Measurements from ENCODE around the gene SCYGR3. TPM values are rescaled to one million over a fixed set of nuclear protein-coding genes. Genes with fewer than 3 reads are reported as not detected.

Gene SCYGR3
- total and polyA plus RNA-seq, 2 donors (not counting 3 experiments of a cell fraction or from before 2014, with no cell fraction given), result not detected

- no peaks in the 10 kb centered on the region for H3K4me1 ChIP-seq (ENCODE audit: control insufficient read depth, extremely low read depth, insufficient read depth, low read length)
- CTCF ChIA-PET, result interaction anchor here (5.3 kb wide), 1 partner anchor 111 kb away, joined by 105 read pairs; no protein-coding TSS in a partner anchor
- no peak overlapping the region for H3K9ac ChIP-seq (replicated peaks; ENCODE audit: extremely low read depth, insufficient read depth, low read length)
- DNase-seq (ENCODE audit: low read depth, low spot score) (peak; percentile 44), FAIRE-seq (peak; percentile 8)
- H3K36me3 ChIP-seq (ENCODE audit: control insufficient read depth in 2 of 2, extremely low read depth in 1 of 2, insufficient read depth in 2 of 2, low read length in 2 of 2), result no peaks in the 10 kb centered on the region
- H3K4me3 ChIP-seq (replicated peaks in 1 of 3; ENCODE audit: insufficient read depth in 1 of 3, low read depth in 1 of 3, low read length in 3 of 3), result no peak overlapping the region
- intact Hi-C loops (cut with micrococcal nuclease) (no loop called here), dilution Hi-C loops (cut with MboI; ENCODE audit: extremely low pct_ligation_motif_present, low sequenced_read_pairs) (no loop called here)
- H3K79me2 ChIP-seq (ENCODE audit: control insufficient read depth, insufficient read depth, low read length), result no peaks in the 10 kb centered on the region
- H4K20me1 ChIP-seq (replicated peaks; ENCODE audit: control insufficient read depth, extremely low read depth, insufficient read depth, low read length), result no peaks in the 10 kb centered on the region
- H3K27ac ChIP-seq (ENCODE audit: insufficient read depth, low read depth, low read length), result no peak overlapping the region
- peak; percentile 97 for TF ChIP-seq FOS (IDR thresholded peaks at IDR 0.05; ENCODE audit: borderline replicate concordance, insufficient read depth, low read length)
- peak; percentile 63 for TF ChIP-seq JUN (IDR thresholded peaks at IDR 0.05; ENCODE audit: borderline replicate concordance, insufficient read depth, insufficient read length, low read depth)
- TF ChIP-seq MYC (IDR thresholded peaks at IDR 0.05; ENCODE audit: low read depth, low read length), result no peak
- no peak for TF ChIP-seq EZH2 (IDR thresholded peaks at IDR 0.05; ENCODE audit: borderline replicate concordance, low read depth, low read length, severe bottlenecking)
- TF ChIP-seq CTCF (IDR thresholded peaks at IDR 0.05; ENCODE audit: extremely low read depth in 1 of 2, insufficient read depth in 1 of 2, low read depth in 1 of 2, low read length in 2 of 2), result no peak
- no peak for TF ChIP-seq POLR2A (IDR thresholded peaks at IDR 0.05; ENCODE audit: low read depth, low read length)
- no peak for TF ChIP-seq POLR2AphosphoS5 (IDR thresholded peaks at IDR 0.05; ENCODE audit: insufficient read depth, low read depth, low read length)
- TF ChIP-seq GATA2 (IDR thresholded peaks at IDR 0.05; ENCODE audit: insufficient read depth, insufficient read length, low read depth, low read length), result no peak
- TF ChIP-seq, protein P1, sequence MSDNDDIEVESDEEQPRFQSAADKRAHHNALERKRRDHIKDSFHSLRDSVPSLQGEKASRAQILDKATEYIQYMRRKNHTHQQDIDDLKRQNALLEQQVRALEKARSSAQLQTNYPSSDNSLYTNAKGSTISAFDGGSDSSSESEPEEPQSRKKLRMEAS (IDR thresholded peaks at IDR 0.05; ENCODE audit: insufficient read depth, insufficient read length), result no peak
- peaks cover 0 to 4% of the 10 kb centered on the region in 2 experiments for H3K27me3 ChIP-seq (ENCODE audit: control insufficient read depth in 2 of 2, insufficient read depth in 2 of 2, low read length in 2 of 2)
- BruUV-seq (replicated peaks), result no TSS peak
- H2AFZ ChIP-seq (ENCODE audit: low read depth, low read length), result no peak overlapping the region
- H3K4me2 ChIP-seq (ENCODE audit: insufficient read depth, low read length), result no peak overlapping the region
- no peaks in the 10 kb centered on the region for H3K9me3 ChIP-seq (replicated peaks; ENCODE audit: control insufficient read depth, insufficient read depth, low read length)
- H3K9me1 ChIP-seq (replicated peaks; ENCODE audit: control insufficient read depth, extremely low read depth, insufficient read depth, low read length), result no peaks in the 10 kb centered on the region
- POLR2A ChIA-PET, result no interaction called here
Observed at GRCh38 chr2:227655454-227655853, 40.8 kb upstream of the SCYGR3 start.

Data from endothelial cell of umbilical vein (primary cell).